Ishikawa (cell line): ENCODE measurements around the gene LDLR.

Source experiments
- CEBPB ChIP-seq: IDR thresholded peaks from 2 replicates; pipeline ENCODE4 v1.6.1; 2012
- CREB1 ChIP-seq: IDR thresholded peaks from 2 replicates; pipeline ENCODE4 v1.6.1; 2012; ENCODE audit warnings: low read depth
- EGR1 ChIP-seq: IDR thresholded peaks from 2 replicates; pipeline ENCODE4 v1.6.1; 2012
- EP300 ChIP-seq: IDR thresholded peaks from 2 replicates; pipeline ENCODE4 v1.6.1; 2012; ENCODE audit warnings: borderline replicate concordance
- FOXM1 ChIP-seq: IDR thresholded peaks from 2 replicates; pipeline ENCODE4 v1.6.1; 2012; ENCODE audit warnings: low read depth, borderline replicate concordance
- MAX ChIP-seq: IDR thresholded peaks from 2 replicates; pipeline ENCODE4 v1.6.1; 2012
- RAD21 ChIP-seq: IDR thresholded peaks from 2 replicates; pipeline ENCODE4 v1.6.1; 2012; ENCODE audit warnings: low read depth
- TAF1 ChIP-seq: IDR thresholded peaks from 2 replicates; pipeline ENCODE4 v1.6.1; 2012; ENCODE audit warnings: low read depth, mild to moderate bottlenecking
- TCF12 ChIP-seq: IDR thresholded peaks from 2 replicates; pipeline ENCODE4 v1.6.1; 2012; ENCODE audit warnings: low read depth
- YY1 ChIP-seq: IDR thresholded peaks from 2 replicates; pipeline ENCODE4 v1.6.1; 2012; ENCODE audit warnings: low read depth
- ZBTB7A ChIP-seq: IDR thresholded peaks from 2 replicates; pipeline ENCODE4 v1.6.1; 2012; ENCODE audit warnings: low read depth
- TF ChIP-seq, protein P1 (sequence below): IDR thresholded peaks from 2 replicates; pipeline ENCODE4 v1.6.1; 2012; ENCODE audit warnings: low read depth, mild to moderate bottlenecking

DNA sequence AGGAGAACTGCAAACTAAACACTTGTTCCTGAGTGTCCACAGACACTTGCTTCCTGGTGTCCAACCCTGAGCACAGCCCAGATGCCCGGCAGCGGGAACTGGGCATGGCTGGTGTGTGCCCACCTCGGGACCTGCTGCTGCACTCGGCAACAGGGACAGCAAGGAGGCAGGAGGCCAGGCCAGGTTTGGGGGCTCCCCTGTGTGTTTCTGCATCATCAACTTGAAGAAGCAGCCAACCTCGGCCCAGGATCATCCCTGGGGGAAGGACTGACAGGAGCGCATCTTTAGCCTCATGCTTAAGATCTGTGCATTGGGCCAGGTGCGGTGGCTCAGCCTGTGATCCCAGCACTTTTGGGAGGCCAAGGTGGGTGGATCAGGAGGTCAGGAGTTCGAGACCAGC is 35.1 kb upstream of the LDLR start:
- no peak for TF ChIP-seq TAF1
- TF ChIP-seq, protein P1, sequence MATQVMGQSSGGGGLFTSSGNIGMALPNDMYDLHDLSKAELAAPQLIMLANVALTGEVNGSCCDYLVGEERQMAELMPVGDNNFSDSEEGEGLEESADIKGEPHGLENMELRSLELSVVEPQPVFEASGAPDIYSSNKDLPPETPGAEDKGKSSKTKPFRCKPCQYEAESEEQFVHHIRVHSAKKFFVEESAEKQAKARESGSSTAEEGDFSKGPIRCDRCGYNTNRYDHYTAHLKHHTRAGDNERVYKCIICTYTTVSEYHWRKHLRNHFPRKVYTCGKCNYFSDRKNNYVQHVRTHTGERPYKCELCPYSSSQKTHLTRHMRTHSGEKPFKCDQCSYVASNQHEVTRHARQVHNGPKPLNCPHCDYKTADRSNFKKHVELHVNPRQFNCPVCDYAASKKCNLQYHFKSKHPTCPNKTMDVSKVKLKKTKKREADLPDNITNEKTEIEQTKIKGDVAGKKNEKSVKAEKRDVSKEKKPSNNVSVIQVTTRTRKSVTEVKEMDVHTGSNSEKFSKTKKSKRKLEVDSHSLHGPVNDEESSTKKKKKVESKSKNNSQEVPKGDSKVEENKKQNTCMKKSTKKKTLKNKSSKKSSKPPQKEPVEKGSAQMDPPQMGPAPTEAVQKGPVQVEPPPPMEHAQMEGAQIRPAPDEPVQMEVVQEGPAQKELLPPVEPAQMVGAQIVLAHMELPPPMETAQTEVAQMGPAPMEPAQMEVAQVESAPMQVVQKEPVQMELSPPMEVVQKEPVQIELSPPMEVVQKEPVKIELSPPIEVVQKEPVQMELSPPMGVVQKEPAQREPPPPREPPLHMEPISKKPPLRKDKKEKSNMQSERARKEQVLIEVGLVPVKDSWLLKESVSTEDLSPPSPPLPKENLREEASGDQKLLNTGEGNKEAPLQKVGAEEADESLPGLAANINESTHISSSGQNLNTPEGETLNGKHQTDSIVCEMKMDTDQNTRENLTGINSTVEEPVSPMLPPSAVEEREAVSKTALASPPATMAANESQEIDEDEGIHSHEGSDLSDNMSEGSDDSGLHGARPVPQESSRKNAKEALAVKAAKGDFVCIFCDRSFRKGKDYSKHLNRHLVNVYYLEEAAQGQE: no peak
- TF ChIP-seq ZBTB7A: no peak
- TF ChIP-seq CEBPB: no peak
- TF ChIP-seq FOXM1: no peak
- TF ChIP-seq EP300: no peak
- TF ChIP-seq EGR1: no peak
- no peak for TF ChIP-seq TCF12
- no peak for TF ChIP-seq RAD21
- TF ChIP-seq CREB1: no peak
- TF ChIP-seq YY1: no peak
- TF ChIP-seq MAX: no peak
